Measurements from ENCODE around the gene GP9.

The GP9 gene

DNA sequence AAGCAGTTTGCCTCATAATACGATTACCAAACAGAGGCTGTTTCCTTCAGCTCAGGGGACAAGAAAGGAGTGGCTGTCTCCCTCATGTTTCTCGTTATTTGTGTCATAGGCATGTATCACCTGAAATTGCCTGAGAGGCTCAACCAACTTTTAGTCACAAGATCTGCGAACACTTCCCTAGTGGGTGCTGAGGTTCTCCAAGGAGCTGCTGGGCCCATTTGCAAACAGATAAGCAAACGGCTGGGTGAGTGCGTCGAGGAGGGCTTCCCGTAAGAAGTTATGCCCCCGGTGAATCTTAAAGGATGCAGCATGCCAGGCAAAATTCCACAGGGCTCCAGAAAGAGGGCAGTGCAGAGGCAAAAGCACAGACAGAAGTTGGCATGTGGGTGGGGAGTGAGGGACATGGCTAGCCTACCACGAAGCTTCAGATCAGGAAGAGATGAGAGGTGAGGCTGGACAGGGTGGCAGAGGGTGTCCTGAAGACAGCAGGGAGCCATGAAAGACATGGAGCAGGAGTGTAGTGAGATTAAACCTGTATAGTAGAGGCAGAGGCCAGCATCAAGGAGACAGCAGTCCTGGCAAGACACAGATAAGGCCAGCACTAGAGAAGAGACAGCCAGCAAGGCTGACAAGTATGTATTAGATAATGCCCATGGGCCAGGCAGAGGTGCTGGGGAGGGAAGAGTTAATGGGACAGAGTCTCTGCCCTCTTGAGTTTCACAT is 4.0 kb upstream of the GP9 start:
- TF ChIP-seq, protein P1, sequence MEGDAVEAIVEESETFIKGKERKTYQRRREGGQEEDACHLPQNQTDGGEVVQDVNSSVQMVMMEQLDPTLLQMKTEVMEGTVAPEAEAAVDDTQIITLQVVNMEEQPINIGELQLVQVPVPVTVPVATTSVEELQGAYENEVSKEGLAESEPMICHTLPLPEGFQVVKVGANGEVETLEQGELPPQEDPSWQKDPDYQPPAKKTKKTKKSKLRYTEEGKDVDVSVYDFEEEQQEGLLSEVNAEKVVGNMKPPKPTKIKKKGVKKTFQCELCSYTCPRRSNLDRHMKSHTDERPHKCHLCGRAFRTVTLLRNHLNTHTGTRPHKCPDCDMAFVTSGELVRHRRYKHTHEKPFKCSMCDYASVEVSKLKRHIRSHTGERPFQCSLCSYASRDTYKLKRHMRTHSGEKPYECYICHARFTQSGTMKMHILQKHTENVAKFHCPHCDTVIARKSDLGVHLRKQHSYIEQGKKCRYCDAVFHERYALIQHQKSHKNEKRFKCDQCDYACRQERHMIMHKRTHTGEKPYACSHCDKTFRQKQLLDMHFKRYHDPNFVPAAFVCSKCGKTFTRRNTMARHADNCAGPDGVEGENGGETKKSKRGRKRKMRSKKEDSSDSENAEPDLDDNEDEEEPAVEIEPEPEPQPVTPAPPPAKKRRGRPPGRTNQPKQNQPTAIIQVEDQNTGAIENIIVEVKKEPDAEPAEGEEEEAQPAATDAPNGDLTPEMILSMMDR (IDR thresholded peaks at IDR 0.05; ENCODE audit: control extremely low read depth, extremely low read depth, low read depth, missing control alignments) = no peak
- CTCF ChIA-PET = interaction anchor here (6.8 kb wide), 1 partner anchor 189 kb away, joined by 168 read pairs; the partner anchor contains the start of gene COPG1
- DNase-seq (ENCODE audit: extremely low spot score) = no peak
- POLR2A ChIA-PET = no interaction called here

DNA sequence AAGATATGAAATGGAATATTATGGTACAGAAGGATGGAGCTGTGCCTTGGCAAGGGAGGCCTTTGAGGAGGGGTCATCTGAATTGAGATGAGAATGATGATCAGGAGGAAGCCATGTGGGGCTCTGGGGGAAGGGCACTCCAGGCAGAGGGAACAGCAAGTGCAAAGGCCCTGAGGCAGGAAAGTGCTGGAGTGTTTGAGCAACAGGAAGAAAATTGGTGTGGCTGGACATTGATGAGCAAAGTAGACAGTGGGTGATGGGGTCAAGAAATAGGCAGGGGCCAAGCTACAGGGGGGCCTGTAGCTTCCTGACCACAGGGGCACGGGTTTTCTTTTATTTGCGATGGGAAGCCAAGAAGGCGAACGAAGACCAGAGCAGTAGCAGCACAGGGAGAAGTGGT is 3.3 kb upstream of the GP9 start:
- TF ChIP-seq, protein P1 (IDR thresholded peaks at IDR 0.05; ENCODE audit: control extremely low read depth, extremely low read depth, low read depth, missing control alignments) = no peak
- ChIA-PET POLR2A (no interaction called here), CTCF (interaction anchor here (6.8 kb wide), 1 partner anchor 188 kb away, joined by 168 read pairs; the partner anchor contains the start of gene COPG1)
- no peak for DNase-seq (ENCODE audit: extremely low spot score)

DNA sequence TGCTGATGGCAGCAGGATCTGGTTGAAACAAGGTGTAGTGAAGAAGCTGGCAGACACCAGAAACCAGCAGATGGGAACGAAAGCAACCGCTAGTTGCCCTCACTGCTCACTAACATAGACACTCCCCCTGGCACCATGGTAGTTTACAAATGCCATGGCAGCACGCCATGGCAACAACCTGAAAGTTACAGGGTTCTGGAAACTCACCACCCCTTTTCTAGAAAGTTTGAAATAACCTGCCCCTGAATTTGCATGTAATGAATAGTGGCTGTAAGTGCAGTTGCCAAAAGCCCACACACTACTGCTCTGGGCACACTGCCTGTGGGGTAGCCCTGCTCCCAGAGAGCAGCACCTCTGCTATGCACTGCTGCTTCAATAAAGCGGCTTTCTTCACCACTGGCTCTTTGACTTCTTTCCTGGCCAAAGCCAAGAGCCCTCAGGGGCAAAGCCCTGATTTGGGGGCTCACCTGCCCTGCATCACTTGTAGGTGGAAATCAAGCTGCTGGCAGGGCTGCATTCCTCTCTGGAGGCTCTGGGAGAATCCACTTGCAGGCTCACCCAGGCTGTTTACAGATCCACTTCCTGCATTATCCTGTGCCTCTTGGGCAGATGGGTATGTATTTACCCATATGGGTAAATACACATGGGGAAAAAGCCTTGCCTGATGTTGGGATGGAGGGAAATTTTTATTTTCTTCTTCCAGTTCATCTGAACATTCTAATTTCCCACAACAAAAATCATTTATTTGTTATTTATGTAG is 2.0 kb upstream of the GP9 start:
- CTCF ChIA-PET = no interaction called here
- TF ChIP-seq, protein P1 (IDR thresholded peaks at IDR 0.05; ENCODE audit: control extremely low read depth, extremely low read depth, low read depth, missing control alignments) = no peak
- POLR2A ChIA-PET = no interaction called here
- no peak for DNase-seq (ENCODE audit: extremely low spot score)

DNA sequence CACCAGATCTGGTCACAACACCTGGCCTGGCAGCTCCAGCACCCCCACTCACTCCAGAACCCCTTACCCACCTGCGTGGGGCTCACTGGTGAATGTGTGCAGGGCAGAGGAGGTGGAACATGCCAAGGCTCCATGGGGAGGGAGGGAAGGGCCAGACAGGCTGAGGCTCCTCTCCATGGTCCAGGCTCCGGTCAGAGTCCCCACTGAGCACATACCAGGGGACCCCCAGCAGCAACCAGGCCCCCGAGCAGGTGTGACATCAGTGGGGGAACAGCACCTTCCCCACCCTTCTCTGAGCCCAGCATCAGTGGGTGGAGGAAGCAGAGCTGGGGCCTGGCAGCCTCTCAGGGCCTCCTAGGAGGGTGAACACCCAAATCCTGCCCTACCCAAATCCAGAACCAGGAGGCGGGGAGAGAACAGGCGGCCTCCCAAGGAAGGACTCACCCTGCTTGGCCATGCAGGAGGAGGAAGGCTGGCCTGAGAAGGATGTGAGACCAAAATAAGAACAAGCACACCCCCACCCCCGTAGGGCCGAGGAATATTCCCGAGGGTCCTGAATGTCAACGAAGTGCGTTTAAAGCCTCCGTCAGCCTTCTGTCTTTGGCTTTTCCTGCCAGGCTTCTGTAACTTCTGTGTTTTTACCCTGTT is 1.1 kb upstream of the GP9 start:
- POLR2A ChIA-PET = no interaction called here

DNA sequence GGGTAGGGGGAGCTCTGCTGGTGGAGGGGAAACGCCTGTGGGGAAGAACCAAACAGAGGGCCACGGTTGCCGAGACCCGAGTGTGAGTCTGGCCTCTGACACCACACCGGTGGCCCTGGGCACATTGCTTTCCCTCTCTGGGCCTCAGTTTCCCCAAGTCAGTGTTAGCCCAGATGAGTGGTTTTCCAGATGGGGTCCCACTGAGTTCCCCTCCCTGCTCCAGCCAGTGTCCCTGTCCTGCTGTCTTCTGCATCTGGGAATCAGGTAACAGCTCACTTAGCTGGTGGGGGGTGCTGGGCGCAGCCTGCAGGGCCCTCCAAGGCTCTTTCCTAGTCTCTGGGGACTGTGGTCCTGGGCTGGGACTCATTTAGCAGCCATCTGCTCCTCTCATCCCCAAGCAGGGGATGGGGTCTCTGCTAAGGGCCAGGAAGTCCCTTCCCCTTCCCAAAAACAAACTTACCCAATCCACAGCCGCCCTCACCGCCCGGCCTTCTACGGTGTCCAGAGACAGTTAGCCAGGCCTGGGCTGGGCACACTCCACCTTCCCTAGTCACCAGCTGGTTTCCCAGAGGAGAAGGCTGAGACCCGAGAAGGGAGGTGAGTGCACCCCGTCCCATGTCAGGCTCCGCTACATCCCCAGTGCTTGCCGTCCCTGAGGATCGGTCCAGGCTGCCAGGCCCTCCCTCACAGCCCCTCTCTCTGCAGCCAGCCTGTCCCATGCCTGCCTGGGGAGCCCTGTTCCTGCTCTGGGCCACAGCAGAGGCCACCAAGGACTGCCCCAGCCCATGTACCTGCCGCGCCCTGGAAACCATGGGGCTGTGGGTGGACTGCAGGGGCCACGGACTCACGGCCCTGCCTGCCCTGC is 676 bp downstream of the GP9 start:
- CTCF ChIA-PET = interaction anchor here (0.8 to 4.3 kb wide), 3 partner anchors 8 to 12 kb away, joined by 3 to 20 read pairs (median 6); no protein-coding TSS in a partner anchor
- TF ChIP-seq, protein P1 (IDR thresholded peaks at IDR 0.05; ENCODE audit: control extremely low read depth, extremely low read depth, low read depth, missing control alignments) = no peak
- no peak for DNase-seq (ENCODE audit: extremely low spot score)
- POLR2A ChIA-PET = no interaction called here

More for the DNA sequence above, 1.1 kb upstream of the GP9 start:
- TF ChIP-seq, protein P1 (IDR thresholded peaks at IDR 0.05; ENCODE audit: control extremely low read depth, extremely low read depth, low read depth, missing control alignments) = no peak
- no peak for DNase-seq (ENCODE audit: extremely low spot score)
- CTCF ChIA-PET = interaction anchor here (0.8 to 2.0 kb wide), 2 partner anchors 10 to 186 kb away, joined by 5 to 6 read pairs; no protein-coding TSS in a partner anchor
